MCF 10A (cell line): ENCODE measurements around the gene FAHD2B. TPM values are rescaled to one million over a fixed set of nuclear protein-coding genes. Genes with fewer than 3 reads are reported as not detected.
"Not testable (repeated sequence)": the region's sequence is repeated elsewhere in the genome, so short reads cannot be mapped to it uniquely, and the experiment has no call there.

Source experiments
- BruUV-seq: library from RNA; stranded (reverse); fragments of 400-500 nt; replicated peaks from 2 replicates; lab custom pipeline; 2021; lab: Mats Ljungman, UMichigan
- CTCF ChIA-PET: fragments of 300-600 bp; sonication (Branson Sonifier 250); formaldehyde crosslinking; extraction: SDS; loops from one replicate; lab custom pipeline; 2021; ENCODE audit warnings: antibody characterized with exemption, inconsistent platforms; lab: Yijun Ruan, JAX
- POLR2A ChIA-PET: fragments of 300-600, 350-650 bp; sonication (Branson Sonifier 250); formaldehyde crosslinking; extraction: SDS; loops from one replicate; lab custom pipeline; 2020; ENCODE audit warnings: antibody characterized with exemption, inconsistent platforms; lab: Yijun Ruan, JAX
- DNase-seq: peaks from one replicate; pipeline ENCODE4 v3.0.0-alpha.2; 2018; ENCODE audit not compliant: unreplicated experiment
- H3K27ac Mint-ChIP-seq: one replicate; pipeline ENCODE4 v1.8.0; 2022; ENCODE audit warnings: mild to moderate bottlenecking, low read depth, mixed read lengths; ENCODE audit not compliant: unreplicated experiment
- H3K27me3 Mint-ChIP-seq: one replicate; pipeline ENCODE4 v1.8.0; 2022; ENCODE audit warnings: mixed read lengths; ENCODE audit not compliant: insufficient read depth, unreplicated experiment
- H3K36me3 Mint-ChIP-seq: one replicate; pipeline ENCODE4 v1.8.0; 2022; ENCODE audit warnings: mild to moderate bottlenecking, moderate library complexity, mixed read lengths; ENCODE audit not compliant: insufficient read depth, unreplicated experiment
- H3K4me1 Mint-ChIP-seq: one replicate; pipeline ENCODE4 v1.8.0; 2022; ENCODE audit warnings: mixed read lengths; ENCODE audit not compliant: insufficient read depth, unreplicated experiment
- H3K4me3 Mint-ChIP-seq: one replicate; pipeline ENCODE4 v1.8.0; 2022; ENCODE audit warnings: mild to moderate bottlenecking, moderate library complexity, mixed read lengths; ENCODE audit not compliant: unreplicated experiment
- H3K9me3 Mint-ChIP-seq: one replicate; pipeline ENCODE4 v1.8.0; 2022; ENCODE audit warnings: mixed read lengths; ENCODE audit not compliant: unreplicated experiment
- intact Hi-C: fragments of 100-400 bp; cut with micrococcal nuclease; formaldehyde crosslinking; loops from 2 replicates; pipeline ENCODE4 v1.14.1; 2022
- total RNA-seq: library from RNA; stranded (reverse); gene quantifications from 2 replicates; pipeline ENCODE4 v1.2.3, GENCODE V29; 2022
- TF ChIP-seq, protein P1 (sequence below): fragments of 200-600 bp; IDR thresholded peaks from one replicate; pipeline ENCODE4 v1.8.0; 2022; ENCODE audit warnings: antibody characterized with exemption, mild to moderate bottlenecking; ENCODE audit not compliant: unreplicated experiment

The FAHD2B gene
- total RNA-seq, 1 experiment from 2014 or later, result 12.1 TPM

DNA sequence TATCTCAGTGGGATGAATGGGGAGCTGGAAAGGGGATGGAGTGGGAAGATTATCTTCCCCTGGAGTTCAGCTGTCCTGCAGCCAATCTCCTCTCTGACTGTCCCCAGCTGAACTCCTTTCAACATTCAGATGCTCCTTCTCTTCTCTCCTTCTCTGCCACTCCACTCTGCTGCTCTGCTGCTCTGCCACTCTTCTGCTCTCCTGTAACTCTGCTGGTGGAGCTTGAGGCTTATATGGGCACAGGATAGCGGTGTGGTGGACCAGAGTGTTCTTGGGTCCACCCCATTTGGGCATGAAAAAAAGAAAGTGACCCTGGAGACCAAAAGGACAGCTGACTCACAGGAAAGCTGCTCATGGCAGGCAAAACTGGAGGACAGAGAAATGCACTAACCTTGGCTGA, 26.6 kb downstream of the FAHD2B start:
- BruUV-seq, result no TSS peak
- no peak overlapping the region for H3K27ac Mint-ChIP-seq
- no peaks in the 10 kb centered on the region for H3K4me1 Mint-ChIP-seq
- H3K4me3 Mint-ChIP-seq, result no peak overlapping the region
- TF ChIP-seq, protein P1, sequence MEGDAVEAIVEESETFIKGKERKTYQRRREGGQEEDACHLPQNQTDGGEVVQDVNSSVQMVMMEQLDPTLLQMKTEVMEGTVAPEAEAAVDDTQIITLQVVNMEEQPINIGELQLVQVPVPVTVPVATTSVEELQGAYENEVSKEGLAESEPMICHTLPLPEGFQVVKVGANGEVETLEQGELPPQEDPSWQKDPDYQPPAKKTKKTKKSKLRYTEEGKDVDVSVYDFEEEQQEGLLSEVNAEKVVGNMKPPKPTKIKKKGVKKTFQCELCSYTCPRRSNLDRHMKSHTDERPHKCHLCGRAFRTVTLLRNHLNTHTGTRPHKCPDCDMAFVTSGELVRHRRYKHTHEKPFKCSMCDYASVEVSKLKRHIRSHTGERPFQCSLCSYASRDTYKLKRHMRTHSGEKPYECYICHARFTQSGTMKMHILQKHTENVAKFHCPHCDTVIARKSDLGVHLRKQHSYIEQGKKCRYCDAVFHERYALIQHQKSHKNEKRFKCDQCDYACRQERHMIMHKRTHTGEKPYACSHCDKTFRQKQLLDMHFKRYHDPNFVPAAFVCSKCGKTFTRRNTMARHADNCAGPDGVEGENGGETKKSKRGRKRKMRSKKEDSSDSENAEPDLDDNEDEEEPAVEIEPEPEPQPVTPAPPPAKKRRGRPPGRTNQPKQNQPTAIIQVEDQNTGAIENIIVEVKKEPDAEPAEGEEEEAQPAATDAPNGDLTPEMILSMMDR, result no peak
- CTCF ChIA-PET, result interaction anchor here (1.1 kb wide), 1 partner anchor 58 kb away, joined by 3 read pairs; no protein-coding TSS in a partner anchor
- DNase-seq, result no peak
- no peaks in the 10 kb centered on the region for H3K36me3 Mint-ChIP-seq
- H3K9me3 Mint-ChIP-seq, result no peaks in the 10 kb centered on the region
- intact Hi-C loops, result no loop called here
- peaks cover 50% of the 10 kb centered on the region for H3K27me3 Mint-ChIP-seq
- POLR2A ChIA-PET, result no interaction called here

DNA sequence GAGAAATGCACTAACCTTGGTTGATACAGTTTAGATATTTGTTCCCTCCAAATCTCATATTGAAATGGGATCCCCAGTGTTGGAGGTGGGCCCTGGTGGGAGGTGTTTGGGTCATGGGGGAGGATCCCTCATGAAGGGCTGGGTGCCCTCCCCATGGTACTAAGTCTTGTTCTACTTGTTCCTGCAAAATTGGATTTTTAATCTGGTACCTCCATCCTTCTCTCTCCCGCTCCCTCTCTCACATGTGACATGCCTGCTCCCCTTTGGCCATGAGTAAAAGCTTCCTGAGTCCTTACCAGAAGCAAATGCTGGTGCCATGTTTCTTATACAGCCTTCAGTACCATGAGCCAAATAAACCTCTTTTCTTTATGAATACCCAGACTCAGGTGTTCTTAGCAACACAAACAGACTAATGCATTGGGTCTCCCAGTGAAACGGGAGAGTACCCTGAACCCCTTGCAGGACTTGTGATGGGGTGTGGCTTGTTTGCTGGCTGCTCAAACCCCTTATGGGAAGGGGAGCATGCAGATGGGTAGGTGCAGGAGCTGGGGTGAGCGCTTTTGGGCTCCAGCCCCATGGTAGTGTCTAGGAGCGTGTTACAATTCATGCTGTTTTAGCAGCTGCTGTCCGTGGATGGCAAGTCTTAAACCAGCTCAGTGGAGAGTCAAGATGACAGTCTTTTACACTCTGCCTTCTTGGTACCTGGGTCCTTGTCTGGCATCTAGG, 27.2 kb downstream of the FAHD2B start:
- H3K4me3 Mint-ChIP-seq, result no peak overlapping the region
- H3K27me3 Mint-ChIP-seq, result peaks cover 56% of the 10 kb centered on the region
- TF ChIP-seq, protein P1, result no peak
- ChIA-PET POLR2A (no interaction called here), CTCF (interaction anchor here (0.5 to 1.1 kb wide), 2 partner anchors 58 to 284 kb away, joined by 3 read pairs; no protein-coding TSS in a partner anchor)
- intact Hi-C loops, result no loop called here
- no peaks in the 10 kb centered on the region for H3K4me1 Mint-ChIP-seq
- no peaks in the 10 kb centered on the region for H3K36me3 Mint-ChIP-seq
- no peaks in the 10 kb centered on the region for H3K9me3 Mint-ChIP-seq
- no TSS peak for BruUV-seq
- no peak for DNase-seq
- H3K27ac Mint-ChIP-seq, result no peak overlapping the region

DNA sequence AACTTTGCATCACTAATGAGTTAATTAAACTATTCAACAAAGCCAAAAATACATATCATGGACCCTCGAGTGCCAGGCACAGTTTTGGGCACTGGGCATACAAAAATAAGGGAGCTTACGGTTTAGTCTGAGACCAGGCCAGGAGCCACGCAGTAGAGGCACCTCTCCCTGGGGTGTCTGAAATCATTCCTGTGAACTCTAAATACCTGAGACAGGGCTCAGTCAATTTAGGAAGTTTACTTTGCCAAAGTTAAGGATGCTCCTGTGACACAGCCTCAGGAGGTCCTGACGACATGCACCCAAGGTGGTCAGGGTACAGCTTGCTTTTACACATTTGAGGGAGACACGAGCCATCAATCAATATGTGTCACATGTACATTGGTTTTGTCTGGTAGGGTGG, 28.7 kb downstream of the FAHD2B start:
- BruUV-seq, POLR2A ChIA-PET, H3K4me1 Mint-ChIP-seq, DNase-seq, H3K4me3 Mint-ChIP-seq, H3K36me3 Mint-ChIP-seq, intact Hi-C loops, H3K27ac Mint-ChIP-seq, CTCF ChIA-PET, H3K9me3 Mint-ChIP-seq: not testable (repeated sequence)
- peaks cover 58% of the 10 kb centered on the region for H3K27me3 Mint-ChIP-seq

DNA sequence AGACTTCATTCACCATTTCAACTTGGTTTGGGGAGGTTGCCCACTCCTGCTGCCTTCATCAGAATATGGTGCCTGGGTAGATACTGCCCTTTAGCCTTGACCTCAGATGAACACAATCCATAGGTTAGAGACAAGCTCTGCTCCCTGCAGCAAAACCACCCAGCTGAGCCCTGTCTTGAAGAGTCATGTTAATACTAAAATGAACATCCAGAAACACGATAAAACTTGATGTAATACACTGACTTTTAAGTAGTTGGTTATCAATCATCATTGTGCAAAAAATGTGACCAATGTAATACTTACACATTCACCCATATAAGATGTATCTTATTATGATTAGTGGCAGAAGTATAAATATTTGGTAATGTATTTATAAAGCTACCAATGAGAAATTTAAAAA, 32.7 kb downstream of the FAHD2B start:
- CTCF ChIA-PET, H3K36me3 Mint-ChIP-seq, POLR2A ChIA-PET, BruUV-seq, DNase-seq, H3K4me1 Mint-ChIP-seq, H3K4me3 Mint-ChIP-seq, intact Hi-C loops, H3K27ac Mint-ChIP-seq, H3K9me3 Mint-ChIP-seq: not testable (repeated sequence)
- H3K27me3 Mint-ChIP-seq, result peaks cover 57% of the 10 kb centered on the region

DNA sequence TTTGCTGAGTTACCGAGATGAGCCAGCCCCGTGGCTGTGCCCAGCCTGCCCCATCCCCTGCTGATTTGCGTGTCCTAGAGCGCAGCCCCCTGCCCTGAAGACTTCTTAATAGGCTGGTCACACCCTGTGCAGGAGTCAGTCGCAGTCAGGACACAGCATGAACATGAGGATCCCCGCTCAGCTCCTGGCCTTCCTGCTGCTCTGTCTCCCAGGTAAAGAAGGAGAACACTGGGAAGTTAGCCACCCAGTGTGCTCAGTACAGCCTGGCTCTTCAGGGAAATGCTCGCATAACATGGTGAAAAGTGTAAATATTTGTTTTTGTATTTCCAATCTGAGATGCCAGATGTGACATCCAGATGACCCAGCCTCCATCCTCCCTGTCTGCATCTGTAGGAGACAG, 34.9 kb downstream of the FAHD2B start:
- H3K4me3 Mint-ChIP-seq, H3K9me3 Mint-ChIP-seq, H3K27ac Mint-ChIP-seq, POLR2A ChIA-PET, BruUV-seq, DNase-seq, CTCF ChIA-PET, H3K36me3 Mint-ChIP-seq, intact Hi-C loops, H3K4me1 Mint-ChIP-seq: not testable (repeated sequence)
- H3K27me3 Mint-ChIP-seq, result peaks cover 63% of the 10 kb centered on the region

DNA sequence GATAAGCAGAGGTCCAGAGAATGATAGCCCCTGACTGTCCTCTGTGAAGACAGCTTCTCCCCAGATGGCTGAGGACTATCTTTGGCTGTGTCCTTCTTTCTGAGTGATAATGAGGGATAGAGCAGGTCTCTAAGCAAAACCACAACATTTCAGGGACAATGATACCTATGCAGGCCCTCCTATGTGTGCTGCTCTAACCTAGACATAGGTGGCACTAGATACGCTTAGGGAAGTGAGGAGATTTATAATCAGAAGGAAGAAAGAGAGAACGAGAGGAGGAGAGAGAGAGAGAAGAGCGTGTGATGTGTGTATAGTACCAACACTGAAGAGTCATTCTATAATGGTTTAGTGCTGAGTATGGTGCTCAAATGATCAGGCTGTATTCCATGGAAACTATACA, 38.5 kb downstream of the FAHD2B start:
- DNase-seq, H3K4me3 Mint-ChIP-seq, H3K36me3 Mint-ChIP-seq, CTCF ChIA-PET, H3K27ac Mint-ChIP-seq, POLR2A ChIA-PET, intact Hi-C loops, H3K9me3 Mint-ChIP-seq, BruUV-seq, H3K4me1 Mint-ChIP-seq: not testable (repeated sequence)
- peaks cover 45% of the 10 kb centered on the region for H3K27me3 Mint-ChIP-seq

DNA sequence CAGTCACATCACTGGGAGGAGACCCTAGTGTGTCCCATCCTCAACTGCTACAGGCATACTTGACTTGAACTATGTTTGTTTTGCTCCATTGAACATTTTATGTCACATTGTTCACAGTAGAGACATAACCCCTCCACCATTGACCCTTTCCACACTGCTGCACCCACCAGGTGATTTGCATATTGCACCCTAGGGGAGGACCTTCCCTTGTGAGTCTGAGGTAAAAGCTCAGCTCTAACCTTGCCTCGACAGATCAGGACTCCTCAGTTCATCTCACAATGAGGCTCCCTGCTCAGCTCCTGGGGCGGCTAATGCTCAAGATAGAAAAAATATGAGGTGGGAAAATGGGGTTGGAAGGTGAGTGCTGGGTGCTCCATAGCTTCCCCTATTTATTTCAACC, 44.6 kb downstream of the FAHD2B start:
- POLR2A ChIA-PET, H3K36me3 Mint-ChIP-seq, BruUV-seq, H3K4me3 Mint-ChIP-seq, intact Hi-C loops, H3K9me3 Mint-ChIP-seq, H3K4me1 Mint-ChIP-seq, H3K27ac Mint-ChIP-seq, DNase-seq: not testable (repeated sequence)
- H3K27me3 Mint-ChIP-seq, result peaks cover 36% of the 10 kb centered on the region
- CTCF ChIA-PET, result interaction anchor here (0.6 kb wide), 1 partner anchor 181 kb away, joined by 3 read pairs; no protein-coding TSS in a partner anchor

DNA sequence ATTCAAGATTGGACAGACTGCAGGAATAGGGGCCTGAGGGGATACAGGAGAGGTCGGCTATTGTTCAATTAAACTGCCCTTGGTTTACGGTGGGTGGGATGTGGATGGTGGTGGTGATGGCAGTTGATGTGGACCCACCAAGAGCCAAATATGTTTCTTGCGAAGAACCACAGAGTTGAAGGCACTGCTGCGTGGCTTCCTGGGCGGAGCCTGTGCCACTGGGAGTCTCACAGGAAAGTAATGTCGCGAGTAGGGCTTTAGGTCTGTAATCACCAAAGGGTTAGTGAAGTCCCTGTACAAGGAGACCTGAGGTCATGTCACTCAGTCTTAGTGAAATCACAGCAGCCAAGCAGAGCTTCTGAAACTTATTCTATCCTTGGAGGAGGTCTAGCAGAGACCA, 46.2 kb downstream of the FAHD2B start:
- BruUV-seq, CTCF ChIA-PET, H3K9me3 Mint-ChIP-seq, H3K36me3 Mint-ChIP-seq, intact Hi-C loops, DNase-seq, H3K4me1 Mint-ChIP-seq, POLR2A ChIA-PET, H3K4me3 Mint-ChIP-seq, H3K27ac Mint-ChIP-seq: not testable (repeated sequence)
- peaks cover 51% of the 10 kb centered on the region for H3K27me3 Mint-ChIP-seq
